HepG2 (cell line): ENCODE data around the gene RAB17. TPM values are rescaled to one million over a fixed set of nuclear protein-coding genes. Genes with fewer than 3 reads are reported as not detected.

Source experiments
- CC2D1A ChIP-seq: sonication (generic); formaldehyde crosslinking; IDR thresholded peaks from 2 replicates; pipeline ENCODE4 v1.8.1; 2023; ENCODE audit warnings: mild to moderate bottlenecking, missing genetic modification reagents
- MBNL3 ChIP-seq: fragments of 250-450 bp; sonication (Bioruptor Pico); conservative IDR thresholded peaks from 2 replicates; pipeline ENCODE4 v1.8.0; 2022; ENCODE audit warnings: mild to moderate bottlenecking, inconsistent platforms
- NFYC ChIP-seq: IDR thresholded peaks from 2 replicates; pipeline ENCODE4 v1.6.1; 2016; ENCODE audit warnings: missing genetic modification reagents, missing compliant biosample characterization
- SETDB1 ChIP-seq: sonication (generic); formaldehyde crosslinking; IDR thresholded peaks from 2 replicates; pipeline ENCODE4 v1.5.1; 2020; ENCODE audit warnings: missing genetic modification reagents, mild to moderate bottlenecking, borderline replicate concordance
- STAT5B ChIP-seq: sonication (generic); formaldehyde crosslinking; IDR thresholded peaks from 2 replicates; pipeline ENCODE4 v1.4.0; 2020; ENCODE audit warnings: missing genetic modification reagents
- SYNCRIP ChIP-seq: fragments of 200-400 bp; formaldehyde crosslinking; IDR thresholded peaks from 2 replicates; pipeline ENCODE4 v1.6.1; 2018; ENCODE audit warnings: mild to moderate bottlenecking, low read depth, low read length; ENCODE audit not compliant: insufficient read depth
- ZNF12 ChIP-seq: sonication (generic); formaldehyde crosslinking; IDR thresholded peaks from 2 replicates; pipeline ENCODE4 v1.5.0; 2020; ENCODE audit warnings: missing genetic modification reagents
- ZNF615 ChIP-seq: sonication (generic); formaldehyde crosslinking; IDR thresholded peaks from 2 replicates; pipeline ENCODE4 v1.5.0; 2020; ENCODE audit warnings: mild to moderate bottlenecking, missing genetic modification reagents, borderline replicate concordance
- ZNF878 ChIP-seq: sonication (generic); formaldehyde crosslinking; IDR thresholded peaks from 2 replicates; pipeline ENCODE4 v1.8.1; 2023; ENCODE audit warnings: mild to moderate bottlenecking, missing genetic modification reagents, moderate library complexity
- polyA plus RNA-seq, 8 experiments: library from polyadenylated mRNA; depleted of rRNA in 3 of 8; stranded (reverse) in 7 of 8; unstranded in 1 of 8; fragments of >200 nt; fragmentation: Illumina TruSeq in 4 of 8; extraction: Trizol in 4 of 8; gene quantifications; 2 replicates each; pipeline versions ENCODE4 v1.2.1 to v1.2.3, GENCODE V29; 2011 to 2016; ENCODE audit warnings: low read depth in 4 of 8, missing spikeins in 1 of 8, mixed read lengths in 1 of 8; ENCODE audit not compliant: insufficient read depth in 1 of 8
- total RNA-seq, 5 experiments: library from RNA; depleted of rRNA; stranded (reverse); fragments of >200 nt; fragmentation: Illumina TruSeq; extraction: Trizol; gene quantifications; 2 replicates each; pipeline ENCODE4 v1.2.3, GENCODE V29; 2016; ENCODE audit warnings: low read depth in 1 of 5
- TF ChIP-seq, protein P1 (sequence below): sonication (generic); formaldehyde crosslinking; IDR thresholded peaks from 2 replicates; pipeline ENCODE4 v1.9.0; 2021; ENCODE audit warnings: missing genetic modification reagents, borderline replicate concordance
- TF ChIP-seq, protein P2 (sequence below): sonication (generic); formaldehyde crosslinking; IDR thresholded peaks from 2 replicates; pipeline ENCODE4 v1.5.0; 2020; ENCODE audit warnings: missing genetic modification reagents, mild to moderate bottlenecking, borderline replicate concordance
- TF ChIP-seq, protein P3 (sequence below), 2 experiments: sonication (generic) in 1 of 2; formaldehyde crosslinking in 1 of 2; IDR thresholded peaks; 2 replicates each; pipeline versions ENCODE4 v1.5.1 to v1.6.1; 2011 to 2020; ENCODE audit warnings: borderline replicate concordance in 1 of 2, low read depth in 1 of 2, low read length in 1 of 2, mild to moderate bottlenecking in 1 of 2, missing genetic modification reagents in 1 of 2, moderate library complexity in 1 of 2
- TF ChIP-seq, protein P4 (sequence below): sonication (generic); formaldehyde crosslinking; IDR thresholded peaks from 2 replicates; pipeline ENCODE4 v1.4.0; 2020; ENCODE audit warnings: missing genetic modification reagents, borderline replicate concordance
- TF ChIP-seq, protein P5 (sequence below): sonication (generic); formaldehyde crosslinking; IDR thresholded peaks from 2 replicates; pipeline ENCODE4 v1.4.0; 2020; ENCODE audit warnings: mild to moderate bottlenecking, missing genetic modification reagents, borderline replicate concordance

RAB17 gene
- total and polyA plus RNA-seq, 2 of the 13 experiments (the other 11 are each of a cell fraction or from before 2014, with no cell fraction given) = 68.0 to 124 TPM

DNA sequence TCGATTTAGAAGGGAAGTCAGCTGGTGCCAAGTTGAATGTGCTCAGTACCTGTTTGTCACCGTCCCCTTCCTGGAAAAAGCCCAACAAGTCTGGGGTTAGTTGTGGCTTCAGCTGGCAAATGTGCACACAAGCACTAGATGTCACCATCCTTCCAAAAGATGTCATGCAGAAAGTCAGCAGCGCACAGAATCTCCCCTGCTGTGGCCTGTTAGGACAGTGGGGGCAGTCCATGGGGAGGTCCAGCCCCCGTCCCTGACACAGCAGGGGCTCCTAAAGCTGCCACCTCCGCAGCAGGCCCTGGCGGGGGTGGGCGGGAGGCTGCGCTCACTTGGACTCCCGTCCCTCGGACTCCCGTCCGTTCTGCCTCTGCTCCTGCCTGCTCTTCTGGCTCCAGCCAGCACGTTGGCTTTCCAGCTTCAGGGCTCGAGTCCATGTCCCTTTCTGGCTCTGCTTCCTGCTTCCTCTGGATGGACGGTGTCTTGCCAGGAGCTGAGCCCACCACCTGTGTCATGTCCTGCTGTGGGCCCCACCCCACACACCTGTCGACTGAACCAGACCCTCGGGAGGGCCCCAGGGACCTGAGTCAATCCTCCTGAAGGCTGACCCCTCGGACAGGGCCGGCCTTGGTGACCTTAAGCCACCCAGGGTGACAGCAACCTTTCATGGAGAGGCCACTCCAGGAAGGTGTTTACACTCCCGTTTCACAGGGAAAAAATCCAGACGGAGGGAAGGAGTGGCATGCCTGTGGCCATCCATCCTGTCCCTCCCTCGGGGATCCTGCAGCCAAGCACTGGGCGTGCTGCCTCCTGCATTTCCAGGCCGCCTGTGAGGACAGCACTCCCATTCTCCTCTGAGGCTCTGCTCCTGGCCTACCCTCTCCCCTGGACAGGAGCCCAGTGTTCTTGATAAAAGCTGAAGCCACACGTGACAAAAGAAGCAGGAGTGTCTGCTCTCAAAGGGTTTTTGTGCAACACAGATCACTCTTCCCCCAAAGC, 8.5 kb downstream of the RAB17 start (continued):
- TF ChIP-seq, protein P1, sequence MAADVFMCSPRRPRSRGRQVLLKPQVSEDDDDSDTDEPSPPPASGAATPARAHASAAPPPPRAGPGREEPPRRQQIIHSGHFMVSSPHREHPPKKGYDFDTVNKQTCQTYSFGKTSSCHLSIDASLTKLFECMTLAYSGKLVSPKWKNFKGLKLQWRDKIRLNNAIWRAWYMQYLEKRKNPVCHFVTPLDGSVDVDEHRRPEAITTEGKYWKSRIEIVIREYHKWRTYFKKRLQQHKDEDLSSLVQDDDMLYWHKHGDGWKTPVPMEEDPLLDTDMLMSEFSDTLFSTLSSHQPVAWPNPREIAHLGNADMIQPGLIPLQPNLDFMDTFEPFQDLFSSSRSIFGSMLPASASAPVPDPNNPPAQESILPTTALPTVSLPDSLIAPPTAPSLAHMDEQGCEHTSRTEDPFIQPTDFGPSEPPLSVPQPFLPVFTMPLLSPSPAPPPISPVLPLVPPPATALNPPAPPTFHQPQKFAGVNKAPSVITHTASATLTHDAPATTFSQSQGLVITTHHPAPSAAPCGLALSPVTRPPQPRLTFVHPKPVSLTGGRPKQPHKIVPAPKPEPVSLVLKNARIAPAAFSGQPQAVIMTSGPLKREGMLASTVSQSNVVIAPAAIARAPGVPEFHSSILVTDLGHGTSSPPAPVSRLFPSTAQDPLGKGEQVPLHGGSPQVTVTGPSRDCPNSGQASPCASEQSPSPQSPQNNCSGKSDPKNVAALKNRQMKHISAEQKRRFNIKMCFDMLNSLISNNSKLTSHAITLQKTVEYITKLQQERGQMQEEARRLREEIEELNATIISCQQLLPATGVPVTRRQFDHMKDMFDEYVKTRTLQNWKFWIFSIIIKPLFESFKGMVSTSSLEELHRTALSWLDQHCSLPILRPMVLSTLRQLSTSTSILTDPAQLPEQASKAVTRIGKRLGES = no peak
- TF ChIP-seq, protein P2, sequence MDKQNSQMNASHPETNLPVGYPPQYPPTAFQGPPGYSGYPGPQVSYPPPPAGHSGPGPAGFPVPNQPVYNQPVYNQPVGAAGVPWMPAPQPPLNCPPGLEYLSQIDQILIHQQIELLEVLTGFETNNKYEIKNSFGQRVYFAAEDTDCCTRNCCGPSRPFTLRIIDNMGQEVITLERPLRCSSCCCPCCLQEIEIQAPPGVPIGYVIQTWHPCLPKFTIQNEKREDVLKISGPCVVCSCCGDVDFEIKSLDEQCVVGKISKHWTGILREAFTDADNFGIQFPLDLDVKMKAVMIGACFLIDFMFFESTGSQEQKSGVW (CRISPR knock-in tag) = no peak
- TF ChIP-seq MBNL3 (CRISPR knock-in tag) = no peak
- TF ChIP-seq, protein P3, sequence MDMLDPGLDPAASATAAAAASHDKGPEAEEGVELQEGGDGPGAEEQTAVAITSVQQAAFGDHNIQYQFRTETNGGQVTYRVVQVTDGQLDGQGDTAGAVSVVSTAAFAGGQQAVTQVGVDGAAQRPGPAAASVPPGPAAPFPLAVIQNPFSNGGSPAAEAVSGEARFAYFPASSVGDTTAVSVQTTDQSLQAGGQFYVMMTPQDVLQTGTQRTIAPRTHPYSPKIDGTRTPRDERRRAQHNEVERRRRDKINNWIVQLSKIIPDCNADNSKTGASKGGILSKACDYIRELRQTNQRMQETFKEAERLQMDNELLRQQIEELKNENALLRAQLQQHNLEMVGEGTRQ (IDR thresholded peaks at IDR 0.05; ENCODE audit: low read depth, low read length) = peak; percentile 37; the same call in 1 of the 2 replicates
- TF ChIP-seq, protein P3 (CRISPR knock-in tag; IDR thresholded peaks at IDR 0.05; ENCODE audit: borderline replicate concordance) = no peak
- TF ChIP-seq, protein P4, sequence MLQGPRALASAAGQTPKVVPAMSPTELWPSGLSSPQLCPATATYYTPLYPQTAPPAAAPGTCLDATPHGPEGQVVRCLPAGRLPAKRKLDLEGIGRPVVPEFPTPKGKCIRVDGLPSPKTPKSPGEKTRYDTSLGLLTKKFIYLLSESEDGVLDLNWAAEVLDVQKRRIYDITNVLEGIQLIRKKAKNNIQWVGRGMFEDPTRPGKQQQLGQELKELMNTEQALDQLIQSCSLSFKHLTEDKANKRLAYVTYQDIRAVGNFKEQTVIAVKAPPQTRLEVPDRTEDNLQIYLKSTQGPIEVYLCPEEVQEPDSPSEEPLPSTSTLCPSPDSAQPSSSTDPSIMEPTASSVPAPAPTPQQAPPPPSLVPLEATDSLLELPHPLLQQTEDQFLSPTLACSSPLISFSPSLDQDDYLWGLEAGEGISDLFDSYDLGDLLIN (CRISPR knock-in tag) = 0 out of 2 replicates have a peak, but pooled peaks have one; percentile 68
- TF ChIP-seq ZNF615 (CRISPR knock-in tag) = no peak
- no peak for TF ChIP-seq SETDB1 (CRISPR knock-in tag)
- no peak for TF ChIP-seq STAT5B
- TF ChIP-seq SYNCRIP = no peak
- TF ChIP-seq, protein P5, sequence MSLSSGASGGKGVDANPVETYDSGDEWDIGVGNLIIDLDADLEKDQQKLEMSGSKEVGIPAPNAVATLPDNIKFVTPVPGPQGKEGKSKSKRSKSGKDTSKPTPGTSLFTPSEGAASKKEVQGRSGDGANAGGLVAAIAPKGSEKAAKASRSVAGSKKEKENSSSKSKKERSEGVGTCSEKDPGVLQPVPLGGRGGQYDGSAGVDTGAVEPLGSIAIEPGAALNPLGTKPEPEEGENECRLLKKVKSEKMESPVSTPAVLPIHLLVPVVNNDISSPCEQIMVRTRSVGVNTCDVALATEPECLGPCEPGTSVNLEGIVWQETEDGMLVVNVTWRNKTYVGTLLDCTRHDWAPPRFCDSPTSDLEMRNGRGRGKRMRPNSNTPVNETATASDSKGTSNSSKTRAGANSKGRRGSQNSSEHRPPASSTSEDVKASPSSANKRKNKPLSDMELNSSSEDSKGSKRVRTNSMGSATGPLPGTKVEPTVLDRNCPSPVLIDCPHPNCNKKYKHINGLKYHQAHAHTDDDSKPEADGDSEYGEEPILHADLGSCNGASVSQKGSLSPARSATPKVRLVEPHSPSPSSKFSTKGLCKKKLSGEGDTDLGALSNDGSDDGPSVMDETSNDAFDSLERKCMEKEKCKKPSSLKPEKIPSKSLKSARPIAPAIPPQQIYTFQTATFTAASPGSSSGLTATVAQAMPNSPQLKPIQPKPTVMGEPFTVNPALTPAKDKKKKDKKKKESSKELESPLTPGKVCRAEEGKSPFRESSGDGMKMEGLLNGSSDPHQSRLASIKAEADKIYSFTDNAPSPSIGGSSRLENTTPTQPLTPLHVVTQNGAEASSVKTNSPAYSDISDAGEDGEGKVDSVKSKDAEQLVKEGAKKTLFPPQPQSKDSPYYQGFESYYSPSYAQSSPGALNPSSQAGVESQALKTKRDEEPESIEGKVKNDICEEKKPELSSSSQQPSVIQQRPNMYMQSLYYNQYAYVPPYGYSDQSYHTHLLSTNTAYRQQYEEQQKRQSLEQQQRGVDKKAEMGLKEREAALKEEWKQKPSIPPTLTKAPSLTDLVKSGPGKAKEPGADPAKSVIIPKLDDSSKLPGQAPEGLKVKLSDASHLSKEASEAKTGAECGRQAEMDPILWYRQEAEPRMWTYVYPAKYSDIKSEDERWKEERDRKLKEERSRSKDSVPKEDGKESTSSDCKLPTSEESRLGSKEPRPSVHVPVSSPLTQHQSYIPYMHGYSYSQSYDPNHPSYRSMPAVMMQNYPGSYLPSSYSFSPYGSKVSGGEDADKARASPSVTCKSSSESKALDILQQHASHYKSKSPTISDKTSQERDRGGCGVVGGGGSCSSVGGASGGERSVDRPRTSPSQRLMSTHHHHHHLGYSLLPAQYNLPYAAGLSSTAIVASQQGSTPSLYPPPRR (CRISPR knock-in tag) = 0 out of 2 replicates have a peak, but pooled peaks have one; percentile 14
- no peak for TF ChIP-seq ZNF878
- no peak for TF ChIP-seq ZNF12
- TF ChIP-seq NFYC (CRISPR knock-in tag) = no peak
- no peak for TF ChIP-seq CC2D1A
